ENCODE measurements around the gene CRIP2.

DNA sequence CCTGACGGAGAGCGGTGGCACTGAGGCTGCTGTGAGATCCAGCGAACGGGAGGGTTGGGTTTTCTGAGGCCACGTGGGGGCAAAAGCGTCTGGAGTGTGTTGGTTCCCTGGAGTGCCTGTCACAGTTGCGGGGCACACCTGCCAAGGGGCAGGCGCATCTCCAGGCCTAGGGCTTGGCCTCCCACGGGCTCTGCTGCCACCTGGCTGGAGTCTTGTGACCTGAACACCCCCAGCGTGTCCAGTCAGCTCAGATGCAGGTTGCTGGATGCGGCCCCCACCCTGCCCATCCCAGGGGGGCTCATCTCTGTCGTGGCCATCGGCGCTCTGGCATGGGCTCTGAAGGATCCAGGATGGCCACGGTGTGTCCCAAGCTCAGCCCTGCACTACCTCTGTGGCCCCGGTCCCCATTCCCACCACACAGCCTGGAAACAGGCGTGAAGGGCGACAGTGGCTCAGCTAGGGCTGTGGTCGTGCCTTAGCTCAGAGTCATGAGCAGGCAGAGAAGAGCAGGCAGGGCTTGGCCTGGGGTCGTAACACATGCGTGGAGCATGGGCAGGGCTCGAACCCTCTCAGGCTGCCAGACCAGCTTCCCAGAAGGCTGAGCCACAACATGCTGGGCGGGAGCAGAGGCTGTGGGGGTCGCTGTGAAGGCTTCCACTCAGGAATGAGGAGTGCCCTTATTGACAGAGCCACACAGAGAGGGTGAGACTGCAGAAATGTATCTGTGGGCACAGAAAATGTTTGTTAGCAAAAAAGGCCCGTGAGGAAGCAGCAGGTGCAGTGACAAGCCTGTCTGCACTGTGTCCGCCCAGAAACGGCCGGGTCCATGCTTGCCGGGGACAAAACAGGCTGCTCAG is 23.5 kb upstream of the CRIP2 start:
- no peak for TF ChIP-seq CTCF (IDR thresholded peaks at IDR 0.05)
- no peak for TF ChIP-seq POLR2A (IDR thresholded peaks at IDR 0.05)
- TF ChIP-seq EP300 (IDR thresholded peaks at IDR 0.05), result no peak

Measured in ovary (tissue), 3 donors.